Measurements from ENCODE around the gene TCF4.

- TF ChIP-seq EZH2phosphoT487 (IDR thresholded peaks at IDR 0.05; ENCODE audit: borderline replicate concordance, low read length) (no peak), CTCF (conservative IDR thresholded peaks at IDR 0.05; ENCODE audit: low read depth, low read length) (no peak), EZH2 (IDR thresholded peaks at IDR 0.05; ENCODE audit: low read length, unreplicated experiment) (no peak)
These were observed 361.9 kb downstream of the TCF4 start for GRCh38 chr18:55226044-55226443.
